Measurements from ENCODE around the gene THBD.

GRCh38 chr20:23029324-23029723 is 20.1 kb downstream of the THBD start:
- TF ChIP-seq CTCF (IDR thresholded peaks at IDR 0.05) (no peak), POLR2A (IDR thresholded peaks at IDR 0.05) (no peak), POLR2AphosphoS5 (IDR thresholded peaks at IDR 0.05) (no peak)
